Uterus (tissue), 2 donors: ENCODE measurements around the gene POU3F3.

ENCODE experiments used
- CTCF ChIP-seq, 4 experiments: fragments of 200-600 bp in 2 of 4; fragments of 450-650 bp in 2 of 4; sonication (generic) in 2 of 4; IDR thresholded peaks; one replicate each; pipeline ENCODE4 v1.5.1; 2016 to 2019; ENCODE audit warnings: antibody characterized with exemption in 4 of 4, mild to moderate bottlenecking in 2 of 4, moderate library complexity in 1 of 4
- POLR2A ChIP-seq, 2 donors: fragments of 450-650 bp; IDR thresholded peaks; one replicate each; pipeline ENCODE4 v1.6.1; 2016; ENCODE audit warnings: antibody characterized with exemption in 2 of 2, mild to moderate bottlenecking in 1 of 2, moderate library complexity in 1 of 2

- TF ChIP-seq CTCF (IDR thresholded peaks at IDR 0.05) (no peak), POLR2A (IDR thresholded peaks at IDR 0.05) (no peak)
Observed at GRCh38 chr2:104847586-104848160, 6.2 kb upstream of the POU3F3 start.
